Hypothalamus (tissue), 51 donors: ENCODE measurements around the gene SH3RF3.

ENCODE experiments used
- DNase-seq, 51 donors: peaks; one replicate each; lab custom pipeline; 2025; lab: John Stamatoyannopoulos, UW

SH3RF3 gene

GRCh38 chr2:109231996-109232705, 103.1 kb downstream of the SH3RF3 start:
- no peak for DNase-seq

GRCh38 chr2:109232909-109233308, 103.9 kb downstream of the SH3RF3 start:
- DNase-seq: no peak

GRCh38 chr2:109233643-109234042, 104.6 kb downstream of the SH3RF3 start:
- no peak for DNase-seq

- DNase-seq: no peak
These were observed 105.3 kb downstream of the SH3RF3 start for GRCh38 chr2:109234355-109234754.

GRCh38 chr2:109236147-109236546, 107.1 kb downstream of the SH3RF3 start:
- DNase-seq: no peak

- DNase-seq: no peak
These were observed 108.8 kb downstream of the SH3RF3 start for GRCh38 chr2:109237792-109238191.

GRCh38 chr2:109238580-109238979, 109.6 kb downstream of the SH3RF3 start:
- DNase-seq: peak in 19 of 51 donors; percentile 15 to 60 (median 37)

GRCh38 chr2:109239720-109240119, 110.7 kb downstream of the SH3RF3 start:
- no peak for DNase-seq

GRCh38 chr2:109242210-109242653, 113.2 kb downstream of the SH3RF3 start:
- DNase-seq: no peak

- DNase-seq: peak in 3 of 51 donors; percentile 32 to 51 (median 49)
These were observed 113.8 kb downstream of the SH3RF3 start for GRCh38 chr2:109242654-109243331.

- no peak for DNase-seq
These were observed 114.7 kb downstream of the SH3RF3 start for GRCh38 chr2:109243526-109244303.

GRCh38 chr2:109244304-109244582, 115.2 kb downstream of the SH3RF3 start:
- DNase-seq: no peak

GRCh38 chr2:109244750-109245382, 115.9 kb downstream of the SH3RF3 start:
- no peak for DNase-seq

- DNase-seq: no peak
These were observed 117.2 kb downstream of the SH3RF3 start for GRCh38 chr2:109246176-109246575.

- DNase-seq: no peak
These were observed 117.6 kb downstream of the SH3RF3 start for GRCh38 chr2:109246616-109247015.

GRCh38 chr2:109247340-109247739, 118.3 kb downstream of the SH3RF3 start:
- DNase-seq: no peak

- peak in 2 of 51 donors; percentile 31 to 49 for DNase-seq
These were observed 118.8 kb downstream of the SH3RF3 start for GRCh38 chr2:109247812-109248211.

- no peak for DNase-seq
These were observed 119.6 kb downstream of the SH3RF3 start for GRCh38 chr2:109248590-109248989.

- no peak for DNase-seq
These were observed 124.2 kb downstream of the SH3RF3 start for GRCh38 chr2:109253217-109253616.

- DNase-seq: no peak
These were observed 125.3 kb downstream of the SH3RF3 start for GRCh38 chr2:109254174-109254904.
